H1 (cell line): Measurements from ENCODE around the gene DCTN3. TPM values are rescaled to one million over a fixed set of nuclear protein-coding genes. Genes with fewer than 3 reads are reported as not detected.
A peak's percentile ranks its signal among the peaks of the same experiment; 100 is the strongest.

Experiments used
- ASH2L ChIP-seq: fragments of 200-600, 300-600 bp; sonication (generic); IDR thresholded peaks from one replicate; pipeline ENCODE4 v1.7.1; 2017; ENCODE audit warnings: low read length
- BACH1 ChIP-seq: IDR thresholded peaks from 2 replicates; pipeline ENCODE4 v1.6.1; 2012; ENCODE audit warnings: low read length, improper control_type of control experiment
- GABPA ChIP-seq: IDR thresholded peaks from 2 replicates; pipeline ENCODE4 v1.6.1; 2011; ENCODE audit warnings: mild to moderate bottlenecking, low read length, moderate library complexity, borderline replicate concordance; ENCODE audit not compliant: insufficient read depth
- KDM4A ChIP-seq: IDR thresholded peaks from one replicate; pipeline ENCODE4 v1.7.1; 2012; ENCODE audit warnings: low read depth, mild to moderate bottlenecking, moderate library complexity, low read length, inconsistent platforms; ENCODE audit not compliant: severe bottlenecking
- KDM5A ChIP-seq: fragments of 200-600 bp; IDR thresholded peaks from 2 replicates; pipeline ENCODE4 v1.7.1; 2012; ENCODE audit warnings: mild to moderate bottlenecking, low read length, inconsistent platforms, mixed read lengths
- MAX ChIP-seq: IDR thresholded peaks from 2 replicates; pipeline ENCODE4 v1.6.1; 2012; ENCODE audit warnings: inconsistent platforms
- NRF1 ChIP-seq: IDR thresholded peaks from 2 replicates; pipeline ENCODE4 v1.6.1; 2011; ENCODE audit warnings: mild to moderate bottlenecking, low read depth, low read length, improper control_type of control experiment
- POLR2A ChIP-seq, 2 experiments: IDR thresholded peaks; 1 replicate in 1 of 2; 2 replicates in 1 of 2; pipeline ENCODE4 v1.6.1; 2011; ENCODE audit warnings: low read depth in 2 of 2, low read length in 2 of 2, mild to moderate bottlenecking in 2 of 2; ENCODE audit errors: control extremely low read depth in 1 of 2
- RNF2 ChIP-seq: fragments of 200-900, 300-1000 bp; sonication (generic); IDR thresholded peaks from 2 replicates; pipeline ENCODE4 v1.7.1; 2016; ENCODE audit warnings: borderline replicate concordance, low read depth, mild to moderate bottlenecking, antibody characterized with exemption, low read length; ENCODE audit not compliant: poor library complexity, severe bottlenecking; ENCODE audit errors: missing control alignments
- SIN3A ChIP-seq, 2 experiments: IDR thresholded peaks in 1 of 2; conservative IDR thresholded peaks in 1 of 2; 2 replicates each; pipeline ENCODE4 v1.6.1; 2011 to 2012; ENCODE audit warnings: low read length in 2 of 2, improper control_type of control experiment in 1 of 2, low read depth in 1 of 2, mild to moderate bottlenecking in 1 of 2
- SIX5 ChIP-seq: IDR thresholded peaks from 2 replicates; pipeline ENCODE4 v1.6.1; 2011; ENCODE audit warnings: mild to moderate bottlenecking, low read depth, low read length
- SP2 ChIP-seq: IDR thresholded peaks from 2 replicates; pipeline ENCODE4 v1.6.1; 2012; ENCODE audit warnings: mild to moderate bottlenecking, low read length, inconsistent platforms
- SRF ChIP-seq: IDR thresholded peaks from 2 replicates; pipeline ENCODE4 v1.6.1; 2011; ENCODE audit warnings: mild to moderate bottlenecking, low read depth, low read length, moderate library complexity
- TAF1 ChIP-seq: IDR thresholded peaks from 2 replicates; pipeline ENCODE4 v1.6.1; 2011; ENCODE audit warnings: mild to moderate bottlenecking, low read depth, low read length
- TEAD4 ChIP-seq: IDR thresholded peaks from 2 replicates; pipeline ENCODE4 v1.6.1; 2012; ENCODE audit warnings: low read depth, low read length, inconsistent platforms, mixed read lengths
- YY1 ChIP-seq: IDR thresholded peaks from 2 replicates; pipeline ENCODE4 v1.6.1; 2011; ENCODE audit warnings: low read depth, mild to moderate bottlenecking, low read length
- polyA plus RNA-seq, 7 experiments: library from polyadenylated mRNA; depleted of rRNA in 3 of 7; stranded (reverse) in 5 of 7; unstranded in 2 of 7; fragments of >200 nt in 5 of 7; fragments of 200-250 nt in 2 of 7; gene quantifications; 1 replicate in 5 of 7; 2 replicates in 1 of 7; 4 replicates in 1 of 7; pipeline versions ENCODE4 v1.2.1 to v1.2.3, GENCODE V29; 2011 to 2013; ENCODE audit warnings: missing spikeins in 2 of 7, mixed read lengths in 2 of 7
- total RNA-seq: library from RNA; stranded (reverse); fragmentation: NEBNext Ultra II Directional; extraction: Animal tissue kit (Norgen Biotek cat#: 25700); gene quantifications from 2 replicates; pipeline ENCODE4 v1.2.1, GENCODE V29; 2021
- TF ChIP-seq, protein P1 (sequence below): IDR thresholded peaks from 2 replicates; pipeline ENCODE4 v1.6.1; 2012; ENCODE audit warnings: inconsistent platforms
- TF ChIP-seq, protein P2 (sequence below): IDR thresholded peaks from 2 replicates; pipeline ENCODE4 v1.6.1; 2011; ENCODE audit warnings: low read length, improper control_type of control experiment
- TF ChIP-seq, protein P3 (sequence below): IDR thresholded peaks from 2 replicates; pipeline ENCODE4 v1.6.1; 2011; ENCODE audit warnings: low read depth, mild to moderate bottlenecking, low read length; ENCODE audit not compliant: insufficient read depth

The DCTN3 gene
- total and polyA plus RNA-seq, 2 of the 8 experiments (the other 6 are each of a cell fraction or from before 2014, with no cell fraction given) = 25.6 to 39.2 TPM

DNA sequence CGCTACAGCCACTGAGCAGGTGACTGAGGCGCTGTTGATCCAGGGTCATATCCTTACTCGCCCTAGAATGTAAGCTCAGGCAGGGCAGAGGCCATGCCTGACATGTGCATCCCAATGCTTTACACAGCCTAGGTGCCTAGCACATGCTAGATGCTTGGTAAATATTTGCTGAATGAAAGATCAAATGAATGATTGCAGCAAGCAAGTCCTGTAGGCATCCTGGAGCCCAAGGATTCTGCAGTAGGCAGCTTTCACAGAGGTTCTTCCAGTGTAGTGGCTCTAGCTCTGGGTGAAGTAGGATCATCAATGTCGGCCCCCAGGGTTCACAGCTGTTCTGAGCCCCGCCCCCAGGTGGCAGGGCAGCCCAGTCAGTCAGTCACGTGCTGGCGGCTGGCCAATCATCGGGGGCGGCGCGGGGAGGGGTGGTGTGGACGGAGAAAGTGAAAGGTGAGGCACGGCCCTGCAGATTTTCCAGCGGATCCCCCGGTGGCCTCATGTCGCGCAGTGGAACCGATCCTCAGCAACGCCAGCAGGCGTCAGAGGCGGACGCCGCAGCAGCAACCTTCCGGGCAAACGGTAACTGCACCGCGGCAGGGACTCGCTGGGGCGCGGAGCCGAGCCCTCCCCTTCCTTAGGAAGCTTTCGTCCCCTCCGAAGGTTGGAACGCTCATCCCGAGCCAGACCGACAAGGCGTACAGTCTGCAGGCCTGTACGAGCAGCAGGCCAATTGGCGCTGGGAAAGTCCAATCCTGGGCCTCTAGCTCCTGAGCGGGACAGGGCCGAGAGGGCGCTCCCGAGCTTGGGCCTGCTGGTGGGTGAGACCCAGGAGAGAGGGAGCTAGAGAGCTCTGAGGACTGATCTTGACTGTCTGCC is 26.2 kb upstream of the DCTN3 start, which contains the start of gene GALT (continued):
- TF ChIP-seq SIN3A (conservative IDR thresholded peaks at IDR 0.05 in 1 of 2, IDR thresholded peaks at IDR 0.05 in 1 of 2; ENCODE audit: low read depth in 1 of 2, low read length in 2 of 2) (0 out of 4 replicates have a peak, but pooled peaks have one; percentile 53 to 59), YY1 (0 out of 2 replicates have a peak, but pooled peaks have one; percentile 55), SIX5 (no peak), NRF1 (no peak), SRF (no peak), SP2 (no peak), POLR2A (IDR thresholded peaks at IDR 0.05; ENCODE audit: control extremely low read depth in 1 of 2, low read depth in 2 of 2, low read length in 2 of 2) (peak in 1 of 2 experiments; percentile 69; a peak in 2 of 3 replicates), TAF1 (peak; percentile 58), ASH2L (peak; percentile 85), GABPA (no peak), KDM5A (no peak), TEAD4 (no peak), RNF2 (no peak), KDM4A (peak; percentile 86), MAX (peak; percentile 71), BACH1 (no peak)
- TF ChIP-seq, protein P1, sequence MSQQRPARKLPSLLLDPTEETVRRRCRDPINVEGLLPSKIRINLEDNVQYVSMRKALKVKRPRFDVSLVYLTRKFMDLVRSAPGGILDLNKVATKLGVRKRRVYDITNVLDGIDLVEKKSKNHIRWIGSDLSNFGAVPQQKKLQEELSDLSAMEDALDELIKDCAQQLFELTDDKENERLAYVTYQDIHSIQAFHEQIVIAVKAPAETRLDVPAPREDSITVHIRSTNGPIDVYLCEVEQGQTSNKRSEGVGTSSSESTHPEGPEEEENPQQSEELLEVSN = peak; percentile 39; the same call in 1 of the 2 replicates
- TF ChIP-seq, protein P2, sequence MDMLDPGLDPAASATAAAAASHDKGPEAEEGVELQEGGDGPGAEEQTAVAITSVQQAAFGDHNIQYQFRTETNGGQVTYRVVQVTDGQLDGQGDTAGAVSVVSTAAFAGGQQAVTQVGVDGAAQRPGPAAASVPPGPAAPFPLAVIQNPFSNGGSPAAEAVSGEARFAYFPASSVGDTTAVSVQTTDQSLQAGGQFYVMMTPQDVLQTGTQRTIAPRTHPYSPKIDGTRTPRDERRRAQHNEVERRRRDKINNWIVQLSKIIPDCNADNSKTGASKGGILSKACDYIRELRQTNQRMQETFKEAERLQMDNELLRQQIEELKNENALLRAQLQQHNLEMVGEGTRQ = peak; percentile 98
- TF ChIP-seq, protein P3, sequence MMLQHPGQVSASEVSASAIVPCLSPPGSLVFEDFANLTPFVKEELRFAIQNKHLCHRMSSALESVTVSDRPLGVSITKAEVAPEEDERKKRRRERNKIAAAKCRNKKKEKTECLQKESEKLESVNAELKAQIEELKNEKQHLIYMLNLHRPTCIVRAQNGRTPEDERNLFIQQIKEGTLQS = peak; percentile 93
